Glutamatergic neuron (in vitro differentiated cells): Measurements from ENCODE around the gene GABRB1. TPM values are rescaled to one million over a fixed set of nuclear protein-coding genes. Genes with fewer than 3 reads are reported as not detected.

ENCODE experiments used
- DNase-seq: peaks from one replicate; pipeline ENCODE4 v3.0.0; 2022
- H3K27ac Mint-ChIP-seq: one replicate; pipeline ENCODE4 v1.8.0; 2020; ENCODE audit warnings: mild to moderate bottlenecking, mixed read lengths, inconsistent platforms; ENCODE audit not compliant: unreplicated experiment
- H3K27me3 Mint-ChIP-seq: one replicate; pipeline ENCODE4 v1.8.0; 2020; ENCODE audit warnings: mild to moderate bottlenecking, moderate library complexity, mixed read lengths, inconsistent platforms; ENCODE audit not compliant: unreplicated experiment
- H3K36me3 Mint-ChIP-seq: one replicate; pipeline ENCODE4 v1.8.0; 2020; ENCODE audit warnings: mild to moderate bottlenecking, mixed read lengths, inconsistent platforms; ENCODE audit not compliant: unreplicated experiment
- H3K4me1 Mint-ChIP-seq: one replicate; pipeline ENCODE4 v1.8.0; 2020; ENCODE audit warnings: mild to moderate bottlenecking, low read depth, mixed read lengths, inconsistent platforms; ENCODE audit not compliant: unreplicated experiment
- H3K4me3 Mint-ChIP-seq: one replicate; pipeline ENCODE4 v1.8.0; 2020; ENCODE audit warnings: mild to moderate bottlenecking, mixed read lengths, inconsistent platforms; ENCODE audit not compliant: unreplicated experiment
- H3K9me3 Mint-ChIP-seq: one replicate; pipeline ENCODE4 v1.8.0; 2020; ENCODE audit warnings: mild to moderate bottlenecking, moderate library complexity, mixed read lengths, inconsistent platforms; ENCODE audit not compliant: unreplicated experiment
- CTCF ChIP-seq: fragments of 200-600 bp; sonication (generic); IDR thresholded peaks from one replicate; pipeline ENCODE4 v1.5.0; 2021; ENCODE audit not compliant: partially characterized antibody, unreplicated experiment
- total RNA-seq: library from RNA; stranded (reverse); fragmentation: NEBNext Ultra II Directional; extraction: Animal tissue kit (Norgen Biotek cat#: 25700); gene quantifications from one replicate; pipeline ENCODE4 v1.2.1, GENCODE V29; 2021; ENCODE audit not compliant: unreplicated experiment

The GABRB1 gene
- total RNA-seq, 1 donor from 2014 or later = 4.9 TPM

- Mint-ChIP-seq H3K36me3 (no peaks in the 10 kb centered on the region), H3K4me3 (no peak overlapping the region), H3K9me3 (no peaks in the 10 kb centered on the region), H3K27me3 (peaks cover 2% of the 10 kb centered on the region), H3K27ac (no peak overlapping the region), H3K4me1 (peaks cover 10% of the 10 kb centered on the region)
- TF ChIP-seq CTCF = no peak
- no peak for DNase-seq
Measured at GRCh38 chr4:47209833-47210232, 178.5 kb downstream of the GABRB1 start.

GRCh38 chr4:47210828-47211227, 179.5 kb downstream of the GABRB1 start:
- TF ChIP-seq CTCF = no peak

GRCh38 chr4:47213106-47213505, 181.7 kb downstream of the GABRB1 start:
- no peak for TF ChIP-seq CTCF
- Mint-ChIP-seq H3K27me3 (peaks cover 2% of the 10 kb centered on the region), H3K9me3 (no peaks in the 10 kb centered on the region), H3K36me3 (no peaks in the 10 kb centered on the region), H3K27ac (no peak overlapping the region), H3K4me3 (no peak overlapping the region), H3K4me1 (peaks cover 10% of the 10 kb centered on the region)
- DNase-seq = no peak

More at GRCh38 chr4:47210828-47211227, 179.5 kb downstream of the GABRB1 start:
- no peak for DNase-seq
- H3K4me1 Mint-ChIP-seq = peaks cover 10% of the 10 kb centered on the region
- H3K27me3 Mint-ChIP-seq = peaks cover 2% of the 10 kb centered on the region
- no peak overlapping the region for H3K27ac Mint-ChIP-seq
- no peaks in the 10 kb centered on the region for H3K36me3 Mint-ChIP-seq
- no peak overlapping the region for H3K4me3 Mint-ChIP-seq
- H3K9me3 Mint-ChIP-seq = no peaks in the 10 kb centered on the region

GRCh38 chr4:47213539-47213938, 182.2 kb downstream of the GABRB1 start:
- Mint-ChIP-seq H3K9me3 (no peaks in the 10 kb centered on the region), H3K27me3 (peaks cover 2% of the 10 kb centered on the region), H3K36me3 (no peaks in the 10 kb centered on the region), H3K4me1 (peaks cover 10% of the 10 kb centered on the region), H3K4me3 (no peak overlapping the region), H3K27ac (no peak overlapping the region)
- DNase-seq = no peak
- no peak for TF ChIP-seq CTCF

- TF ChIP-seq CTCF = no peak
- H3K36me3 Mint-ChIP-seq = no peaks in the 10 kb centered on the region
Measured at GRCh38 chr4:47213971-47214370, 182.6 kb downstream of the GABRB1 start.

More at GRCh38 chr4:47213971-47214370, 182.6 kb downstream of the GABRB1 start:
- Mint-ChIP-seq H3K27me3 (peaks cover 2% of the 10 kb centered on the region), H3K4me3 (no peak overlapping the region), H3K27ac (no peak overlapping the region), H3K9me3 (no peaks in the 10 kb centered on the region), H3K4me1 (peaks cover 10% of the 10 kb centered on the region)
- DNase-seq = no peak
